GM21528 (cell line): Measurements from ENCODE around the gene DSCAML1.

Experiments used
- ATAC-seq: cut with Tn5 transposase; IDR thresholded peaks from one replicate; pipeline ENCODE4 v1.9.1; 2021; ENCODE audit warnings: mild to moderate bottlenecking, moderate library complexity; ENCODE audit not compliant: unreplicated experiment, low FRiP score

The DSCAML1 gene

GRCh38 chr11:117625237-117625636 is 171.8 kb downstream of the DSCAML1 start:
- ATAC-seq: no peak

GRCh38 chr11:117623831-117624271 is 173.2 kb downstream of the DSCAML1 start:
- ATAC-seq: no peak

GRCh38 chr11:117621226-117621625 is 175.8 kb downstream of the DSCAML1 start:
- no peak for ATAC-seq

GRCh38 chr11:117620659-117621058 is 176.4 kb downstream of the DSCAML1 start:
- ATAC-seq: no peak

- no peak for ATAC-seq
Measured at GRCh38 chr11:117620086-117620485, 176.9 kb downstream of the DSCAML1 start.

GRCh38 chr11:117619661-117620060 is 177.4 kb downstream of the DSCAML1 start:
- no peak for ATAC-seq

GRCh38 chr11:117618982-117619355 is 178.0 kb downstream of the DSCAML1 start:
- ATAC-seq: no peak

- ATAC-seq: no peak
Measured at GRCh38 chr11:117618302-117618981, 178.6 kb downstream of the DSCAML1 start.

- no peak for ATAC-seq
Measured at GRCh38 chr11:117616979-117617378, 180.0 kb downstream of the DSCAML1 start.

- ATAC-seq: no peak
Measured at GRCh38 chr11:117614728-117615127, 182.3 kb downstream of the DSCAML1 start.

- ATAC-seq: no peak
Measured at GRCh38 chr11:117613521-117613920, 183.5 kb downstream of the DSCAML1 start.

- ATAC-seq: no peak
Measured at GRCh38 chr11:117612177-117612576, 184.8 kb downstream of the DSCAML1 start.

- no peak for ATAC-seq
Measured at GRCh38 chr11:117610901-117611300, 186.1 kb downstream of the DSCAML1 start.

GRCh38 chr11:117610045-117610444 is 187.0 kb downstream of the DSCAML1 start:
- ATAC-seq: no peak

- ATAC-seq: no peak
Measured at GRCh38 chr11:117607449-117607848, 189.6 kb downstream of the DSCAML1 start.

GRCh38 chr11:117606790-117607189 is 190.2 kb downstream of the DSCAML1 start:
- ATAC-seq: no peak

- ATAC-seq: no peak
Measured at GRCh38 chr11:117606211-117606610, 190.8 kb downstream of the DSCAML1 start.

- ATAC-seq: no peak
Measured at GRCh38 chr11:117605331-117605730, 191.7 kb downstream of the DSCAML1 start.

- no peak for ATAC-seq
Measured at GRCh38 chr11:117604336-117604995, 192.6 kb downstream of the DSCAML1 start.

- no peak for ATAC-seq
Measured at GRCh38 chr11:117603932-117604331, 193.1 kb downstream of the DSCAML1 start.

GRCh38 chr11:117601006-117601708 is 195.9 kb downstream of the DSCAML1 start:
- ATAC-seq: no peak
